NCI-H1694 (cell line): ENCODE data around the gene ANKRD30A.
"Not testable (repeated sequence)": the region's sequence is repeated elsewhere in the genome, so short reads cannot be mapped to it uniquely, and the experiment has no call there.

Experiments used
- DNase-seq: peaks from one replicate; lab custom pipeline; 2025; lab: John Stamatoyannopoulos, UW

ANKRD30A gene

DNA sequence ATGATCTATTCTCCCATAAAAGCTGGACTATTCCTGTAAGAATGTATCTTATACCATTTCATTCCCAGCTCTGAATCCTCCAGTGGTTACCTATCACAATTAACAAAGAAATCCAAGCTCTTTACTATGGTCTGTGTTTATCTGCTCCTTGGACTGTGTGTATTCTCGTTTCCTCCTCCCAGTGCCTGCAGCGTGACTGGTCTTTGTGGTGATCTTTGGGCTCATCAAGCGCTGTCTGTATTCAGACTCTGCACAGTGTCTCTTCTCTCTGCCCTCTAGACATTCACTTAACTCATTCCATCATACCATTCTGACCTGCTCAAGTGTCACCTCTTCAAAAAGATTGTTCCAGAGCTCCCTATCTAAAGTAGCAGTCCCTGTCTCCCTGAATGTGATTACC, 130.4 kb downstream of the ANKRD30A start:
- not testable (repeated sequence) for DNase-seq

DNA sequence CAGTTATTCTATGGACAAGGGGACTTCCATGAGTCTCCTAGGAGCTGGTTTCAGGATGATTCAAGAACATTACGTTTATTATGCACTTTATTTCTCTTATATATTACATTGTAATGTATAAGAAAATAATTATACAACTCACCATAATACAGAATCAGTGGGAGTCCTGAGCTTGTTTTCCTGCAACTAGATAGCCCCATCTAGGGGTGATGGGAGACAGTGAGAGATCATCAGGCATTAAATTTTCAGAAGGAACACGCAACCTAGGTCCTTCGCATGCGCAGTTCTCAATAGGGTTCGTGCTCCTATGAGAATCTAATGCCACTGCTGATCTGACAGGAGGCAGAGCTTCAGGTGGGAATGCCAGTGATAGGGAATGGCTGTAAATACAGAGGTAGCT, 137.9 kb downstream of the ANKRD30A start:
- DNase-seq = no peak

DNA sequence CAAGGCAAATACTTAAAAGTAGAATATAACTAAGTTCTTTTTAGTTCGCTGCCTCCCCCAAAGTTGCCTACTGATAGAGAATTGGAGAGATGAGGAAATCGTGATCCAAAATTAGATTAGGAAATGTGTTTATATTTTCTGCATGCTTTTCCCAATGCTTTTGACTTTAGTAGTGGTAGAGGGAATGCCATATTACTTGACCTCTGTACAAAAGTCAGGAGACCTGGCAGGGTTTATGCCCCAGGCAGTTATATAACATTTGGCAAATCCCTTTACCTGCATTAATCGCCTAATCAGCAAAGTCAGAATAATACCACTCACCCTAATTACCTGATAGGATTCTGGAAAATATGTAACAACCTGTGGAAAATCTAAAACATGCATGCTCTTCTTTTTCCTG, 142.9 kb downstream of the ANKRD30A start:
- no peak for DNase-seq

DNA sequence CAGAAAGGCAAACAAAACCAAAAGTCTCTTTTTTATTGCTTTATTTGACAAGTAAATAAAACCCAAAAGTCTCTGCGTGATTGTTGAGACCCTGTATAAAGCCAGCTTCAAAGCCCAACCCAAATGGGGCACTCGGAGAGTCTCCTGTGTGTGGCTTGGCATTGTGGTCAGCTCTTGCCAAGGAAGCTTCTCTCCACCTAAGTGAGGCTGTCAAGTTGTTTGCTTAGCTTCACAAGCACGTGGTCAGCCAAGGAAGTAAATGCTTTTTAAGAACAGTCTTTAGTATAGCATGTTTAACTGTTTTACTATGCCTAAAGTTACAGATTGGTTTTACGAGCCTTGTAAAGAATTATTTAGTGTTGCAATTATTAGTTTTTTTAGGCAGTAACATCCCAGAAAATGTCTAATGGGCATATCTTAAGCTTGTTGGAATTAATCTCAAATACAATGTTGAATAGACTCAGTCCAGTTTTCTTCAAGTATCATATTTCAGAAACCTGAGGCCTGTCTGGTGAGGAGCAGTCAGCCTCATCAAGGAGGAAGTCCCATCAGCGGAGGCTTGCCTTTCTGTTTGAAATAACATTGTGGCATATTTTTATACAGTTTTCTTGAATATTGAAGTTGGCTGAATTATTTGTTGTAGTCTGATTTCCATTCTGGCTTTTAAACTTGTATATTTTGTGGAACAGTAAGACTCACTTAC, 144.3 kb downstream of the ANKRD30A start:
- no peak for DNase-seq

DNA sequence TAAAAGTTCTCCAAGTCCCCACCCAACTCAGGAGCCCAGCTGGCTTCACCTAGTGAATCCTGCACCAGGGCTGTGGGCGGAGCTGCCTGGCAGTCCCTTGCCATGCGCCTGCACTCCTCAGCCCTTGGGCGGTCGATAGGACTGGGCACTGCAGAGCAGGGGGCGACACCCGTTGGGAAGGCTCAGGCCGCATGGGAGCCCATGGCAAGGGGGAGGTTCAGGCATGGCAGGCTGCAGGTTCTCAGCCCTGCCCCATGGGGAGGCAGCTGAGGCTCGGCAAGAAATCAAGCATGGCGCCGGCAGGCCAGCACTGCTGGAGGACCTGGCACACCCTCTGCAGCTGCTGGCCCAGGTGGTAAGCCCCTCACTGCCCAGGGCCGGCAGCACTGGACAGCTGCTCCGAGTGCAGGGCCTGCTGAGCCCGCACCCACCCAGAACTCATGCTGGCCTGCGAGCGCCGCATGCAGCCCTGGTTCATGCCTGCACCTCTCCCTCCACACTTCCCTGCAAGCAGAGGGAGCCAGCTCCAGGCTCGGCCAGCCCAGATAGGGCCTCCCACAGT, 149.9 kb downstream of the ANKRD30A start:
- DNase-seq = no peak

DNA sequence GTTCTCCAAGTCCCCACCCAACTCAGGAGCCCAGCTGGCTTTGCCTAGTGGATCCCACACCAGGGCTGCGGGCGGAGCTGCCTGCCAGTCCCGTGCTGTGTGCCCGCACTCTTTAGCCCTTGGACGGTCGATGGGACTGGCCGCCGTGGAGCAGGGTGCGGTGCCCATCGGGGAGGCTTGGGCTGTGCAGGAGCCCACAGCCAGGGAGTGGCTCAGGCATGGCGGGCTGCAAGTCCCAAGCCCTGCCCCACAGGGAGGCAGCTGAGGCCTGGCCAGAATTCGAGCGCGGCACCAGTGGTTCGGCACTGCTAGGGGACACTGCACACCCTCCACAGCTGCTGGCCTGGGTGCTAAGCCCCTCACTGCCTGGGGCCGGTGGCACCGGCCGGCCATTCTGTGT, 159.7 kb downstream of the ANKRD30A start:
- DNase-seq = no peak

DNA sequence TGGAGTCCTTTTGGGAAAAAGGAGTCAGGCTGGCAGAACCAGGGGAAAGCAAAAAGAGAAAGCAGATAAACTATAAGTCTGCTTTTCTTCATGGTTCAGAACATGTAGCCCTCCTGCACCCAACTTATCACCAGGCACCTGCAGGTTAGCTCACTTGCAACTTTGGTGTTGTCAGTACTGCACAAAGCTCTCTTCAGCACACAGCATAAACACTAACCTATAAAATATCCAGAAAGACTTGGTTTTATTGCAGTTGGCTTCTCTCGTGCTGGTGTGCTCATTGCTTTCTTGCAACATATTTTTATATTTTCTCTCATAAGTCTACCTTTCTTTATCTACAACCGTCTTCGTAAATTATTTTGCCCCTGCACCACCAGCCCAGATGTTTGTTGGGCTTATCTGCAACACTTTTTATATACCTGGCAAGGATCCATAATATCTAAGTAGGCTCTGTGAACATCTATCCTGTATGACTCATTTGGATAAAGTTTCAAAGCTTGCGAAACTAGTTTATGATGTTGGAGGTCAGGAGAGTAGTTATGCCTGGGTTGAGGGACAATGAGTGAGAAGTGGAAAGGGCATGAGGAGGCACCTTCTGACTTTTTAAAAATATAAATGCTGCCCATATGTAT, 164.6 kb downstream of the ANKRD30A start:
- no peak for DNase-seq

DNA sequence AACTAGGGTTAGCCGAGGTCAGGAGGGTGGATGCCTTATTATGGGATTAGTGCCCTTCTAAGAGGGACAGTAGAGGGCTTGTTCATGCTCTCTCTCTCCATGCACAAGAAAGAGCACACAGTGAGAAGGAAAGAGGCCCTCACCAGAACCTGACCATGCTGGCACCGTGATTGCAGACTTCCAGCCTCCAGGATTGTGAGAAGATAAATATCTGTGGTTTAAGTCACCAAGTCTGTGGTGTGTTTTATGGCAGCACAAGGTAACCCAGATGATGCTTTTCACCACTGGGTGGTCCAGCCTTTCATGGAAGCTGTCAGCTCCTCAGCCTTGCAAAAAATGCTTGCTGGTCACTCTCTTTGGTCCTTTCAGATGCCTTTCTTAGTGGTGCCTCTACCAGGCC, 175.9 kb downstream of the ANKRD30A start:
- no peak for DNase-seq

DNA sequence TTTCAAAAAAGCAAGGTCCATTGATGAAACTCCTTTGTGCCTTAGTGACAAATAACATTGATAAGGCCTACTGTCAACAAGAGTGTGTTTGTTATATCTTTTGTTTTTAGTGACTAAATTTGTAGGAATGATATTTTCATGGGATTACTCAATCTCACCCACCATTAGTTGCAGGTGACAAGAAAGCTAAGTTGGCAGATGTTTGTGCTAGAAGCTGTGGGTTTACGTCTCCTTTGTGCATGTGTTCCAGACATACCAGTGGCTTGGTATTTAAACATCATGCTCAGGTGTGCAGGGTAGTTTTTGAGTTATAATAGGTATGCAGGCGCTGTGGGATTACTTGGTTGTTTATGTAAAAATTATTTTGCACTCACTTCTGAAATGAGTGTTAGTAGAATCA, 178.6 kb downstream of the ANKRD30A start:
- DNase-seq = no peak

DNA sequence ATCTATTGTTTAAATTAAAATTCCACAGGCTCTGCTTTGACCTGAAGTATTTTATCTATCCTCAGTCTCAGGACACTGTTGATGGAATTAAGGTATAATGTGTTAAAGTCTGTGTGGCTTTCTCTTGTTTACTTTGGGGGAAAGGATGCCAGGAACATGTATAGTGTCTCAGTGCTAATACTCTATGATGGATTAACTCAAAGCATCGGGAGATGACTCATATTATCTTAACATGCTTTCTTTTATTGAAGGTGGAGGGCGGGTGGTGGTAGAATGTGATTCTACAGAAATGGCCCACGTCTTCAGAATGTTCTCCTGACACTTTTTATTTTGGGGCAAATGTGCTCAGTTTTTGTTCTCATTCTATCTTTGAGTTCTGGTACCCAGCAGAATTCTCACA, 189.0 kb downstream of the ANKRD30A start:
- no peak for DNase-seq

DNA sequence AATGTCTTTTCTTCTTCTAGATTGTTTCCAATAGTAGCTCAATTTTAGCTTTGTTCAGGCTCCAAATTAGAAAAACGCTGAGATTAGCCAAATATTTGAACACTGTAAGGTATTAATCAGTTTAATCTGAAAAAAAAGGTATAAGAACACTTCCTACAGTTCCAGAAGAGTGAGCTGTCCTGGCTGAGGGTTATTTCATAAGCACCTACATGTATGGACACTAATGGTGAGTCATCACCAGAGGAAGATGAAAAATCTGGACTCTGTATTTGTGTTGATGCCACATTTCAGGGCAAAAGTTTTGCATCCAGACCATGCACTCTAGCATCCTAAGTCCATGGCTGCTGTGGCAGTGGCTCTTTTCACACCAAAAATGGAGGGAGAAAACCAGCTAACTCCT, 189.5 kb downstream of the ANKRD30A start:
- DNase-seq = no peak

DNA sequence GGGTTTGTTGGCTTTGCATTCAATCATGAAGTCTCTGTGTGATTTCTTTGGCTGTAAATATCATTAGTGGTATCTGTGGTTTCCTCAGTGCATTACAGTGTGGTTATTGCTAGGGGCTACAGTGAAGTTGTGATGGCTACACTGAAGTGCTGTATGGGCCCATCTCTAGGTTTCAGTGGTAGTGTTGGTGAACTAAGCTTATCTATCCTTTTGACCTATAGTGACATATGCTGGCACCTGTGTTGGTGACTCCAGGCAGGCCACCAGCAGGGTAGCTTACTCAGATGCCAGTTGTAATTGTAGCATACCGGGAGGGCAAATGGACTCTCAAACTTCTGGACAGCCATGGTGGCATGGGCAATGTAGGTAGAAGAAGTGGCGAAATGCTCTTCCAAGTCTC, 219.0 kb downstream of the ANKRD30A start:
- DNase-seq = no peak

DNA sequence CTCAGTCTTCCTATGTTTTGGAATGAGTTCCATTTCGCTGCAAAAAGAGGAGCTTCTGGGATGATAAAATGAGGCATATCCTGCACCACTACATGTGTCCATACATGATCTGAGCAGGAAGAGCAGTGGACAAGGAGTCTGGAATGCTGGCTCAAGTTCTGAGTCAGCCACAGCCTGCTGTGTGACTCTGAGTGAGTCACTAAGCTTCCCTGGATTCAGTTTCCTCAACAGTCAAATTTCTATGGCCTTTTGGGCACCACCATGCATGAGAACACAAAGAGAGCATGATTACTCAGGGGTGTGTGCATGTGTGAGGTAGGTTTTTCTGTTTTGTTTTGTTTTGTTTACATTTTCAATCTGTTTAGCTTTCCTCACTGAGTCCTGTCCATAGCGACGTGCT, 254.6 kb downstream of the ANKRD30A start:
- DNase-seq = no peak

DNA sequence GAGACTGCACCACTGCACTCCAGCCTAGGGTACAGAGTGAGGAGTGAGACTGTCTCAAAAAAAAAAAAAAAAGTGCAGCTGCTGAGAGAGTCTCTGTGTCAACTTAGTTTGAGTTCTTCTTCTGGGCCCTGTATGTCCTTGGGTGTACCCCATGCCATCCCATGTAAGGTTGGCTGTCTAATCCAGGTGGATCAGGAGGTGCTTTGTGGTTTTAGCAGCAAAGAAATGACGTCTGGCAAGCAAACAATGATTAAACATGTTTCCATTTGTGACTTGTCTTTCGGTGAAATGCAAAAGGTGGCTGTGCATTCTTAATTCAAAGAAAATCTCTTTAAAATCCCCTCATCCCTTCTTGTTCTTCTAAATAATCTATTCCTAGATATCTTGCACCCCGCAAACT, 255.9 kb downstream of the ANKRD30A start:
- DNase-seq = no peak

DNA sequence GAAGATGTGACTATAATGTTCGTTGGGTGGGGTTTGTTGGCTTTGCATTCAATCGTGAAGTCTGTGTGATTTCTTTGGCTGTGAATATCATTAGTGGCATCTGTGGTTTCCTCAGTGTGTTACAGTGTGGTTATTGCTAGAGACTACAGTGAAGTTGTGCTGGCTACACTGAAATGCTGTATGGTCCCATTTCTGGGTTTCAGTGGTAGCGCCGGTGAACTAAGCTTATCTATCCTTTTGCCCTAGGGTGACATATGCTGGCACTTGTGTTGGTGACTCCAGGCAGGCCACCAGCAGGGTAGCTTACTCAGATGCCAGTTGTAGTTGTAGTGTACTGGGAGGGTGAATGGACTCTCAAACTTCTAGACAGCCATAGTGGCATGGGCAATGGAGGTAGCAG, 259.5 kb downstream of the ANKRD30A start:
- DNase-seq = no peak

DNA sequence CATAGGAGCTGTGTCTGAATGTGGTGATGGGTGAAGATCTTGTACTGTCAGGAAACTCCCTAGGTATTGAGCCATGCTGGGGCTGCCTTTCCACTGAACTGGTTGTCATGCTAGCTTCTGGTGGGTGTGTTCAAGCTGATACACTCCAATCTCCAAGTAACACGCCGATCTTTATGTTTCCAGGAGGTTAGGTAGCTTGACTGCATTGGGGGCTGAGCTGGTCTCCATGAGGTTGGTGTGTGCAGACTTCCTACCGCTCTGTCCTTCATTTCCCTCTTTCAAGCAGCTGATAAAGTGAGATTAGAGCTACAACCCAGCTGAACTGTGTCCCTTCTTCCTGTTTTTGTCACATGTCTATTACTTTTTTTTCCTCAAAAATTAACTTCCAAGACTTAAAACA, 265.5 kb downstream of the ANKRD30A start:
- no peak for DNase-seq

DNA sequence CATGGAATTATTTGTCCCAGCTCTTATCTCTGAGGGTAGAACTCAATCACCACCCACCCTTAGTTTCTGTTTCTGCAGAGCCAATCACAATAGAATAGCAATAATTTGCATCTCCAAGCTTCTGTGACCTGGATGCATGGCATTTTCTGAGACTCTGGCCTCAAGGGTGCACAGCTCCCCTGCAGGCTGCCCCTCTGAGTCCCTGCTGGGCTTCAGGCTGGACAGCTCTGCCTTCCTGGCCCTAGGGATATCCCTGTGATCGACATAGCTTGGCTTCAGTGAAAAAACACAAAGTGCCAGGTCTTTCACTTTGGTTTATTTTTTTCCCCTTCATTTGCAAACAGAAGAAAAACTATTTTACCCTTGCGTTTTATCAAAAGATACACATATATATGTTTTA, 275.4 kb downstream of the ANKRD30A start:
- DNase-seq = not testable (repeated sequence)

DNA sequence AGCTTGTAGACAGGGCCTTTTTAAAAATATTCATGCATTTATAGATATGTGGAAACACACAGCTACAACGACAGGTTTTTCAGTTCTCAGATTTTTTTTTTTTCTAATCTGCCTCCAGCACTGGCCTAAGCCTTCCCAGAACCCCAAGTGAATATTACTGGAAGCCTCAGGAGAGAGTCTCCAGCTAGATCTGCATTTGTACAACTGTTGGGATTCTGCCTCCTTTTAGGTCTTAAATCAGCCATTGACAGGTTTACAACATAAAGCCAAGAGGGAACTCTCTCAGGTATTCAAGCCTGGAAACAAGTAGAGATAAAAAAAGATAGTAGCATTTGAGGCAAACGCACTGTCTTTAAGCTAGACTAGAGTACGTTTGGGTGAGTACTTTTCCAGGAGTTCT, 275.8 kb downstream of the ANKRD30A start:
- no peak for DNase-seq

DNA sequence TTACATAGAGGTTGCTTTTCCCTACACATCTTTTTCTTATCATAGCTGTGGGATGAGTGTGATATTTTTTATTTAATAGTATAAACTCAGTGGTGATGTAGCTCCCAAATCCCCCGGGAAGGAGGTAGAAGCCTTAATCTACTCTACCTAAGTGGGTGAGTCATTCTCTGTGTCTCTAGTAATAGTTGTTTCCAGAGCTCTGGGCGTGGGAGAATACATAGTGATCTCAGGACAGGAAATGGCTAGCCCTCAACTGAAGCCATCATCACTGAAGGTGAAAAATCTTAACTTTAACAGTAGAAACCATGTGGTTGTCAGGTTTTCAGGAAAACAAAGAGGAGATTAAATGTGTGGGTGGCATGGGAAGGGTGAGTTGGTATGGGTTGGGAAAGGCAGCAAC, 278.4 kb downstream of the ANKRD30A start:
- DNase-seq = no peak
